ENCODE data around the gene UST.

The UST gene

GRCh38 chr6:148924226-148925012, 177.6 kb downstream of the UST start:
- no peak overlapping the region for H3K4me3 ChIP-seq
- no peak overlapping the region for H3K27ac ChIP-seq

DNA sequence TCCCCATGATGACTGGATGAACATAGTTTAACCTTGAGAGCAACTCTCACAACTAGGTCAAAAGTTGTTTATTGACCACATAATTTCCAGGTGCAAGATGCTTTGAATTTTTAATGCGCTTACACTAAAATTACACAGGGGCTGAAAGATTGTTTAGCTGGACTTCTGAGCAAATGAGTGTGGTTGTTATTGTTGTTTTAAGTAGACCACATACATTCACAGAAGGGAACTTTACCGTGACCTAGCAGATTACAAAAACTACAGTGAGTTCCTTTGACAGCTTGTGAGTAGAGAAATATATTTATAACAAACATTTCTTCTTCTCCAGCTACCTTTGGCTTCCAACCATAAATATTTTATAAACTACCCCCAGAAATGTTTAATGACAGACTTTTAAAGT, 178.9 kb downstream of the UST start:
- Histone ChIP-seq H3K4me3 (no peak overlapping the region), H3K27ac (no peak overlapping the region)

- Histone ChIP-seq H3K4me3 (no peak overlapping the region), H3K27ac (no peak overlapping the region)
These were observed 179.6 kb downstream of the UST start for GRCh38 chr6:148926478-148926877.

DNA sequence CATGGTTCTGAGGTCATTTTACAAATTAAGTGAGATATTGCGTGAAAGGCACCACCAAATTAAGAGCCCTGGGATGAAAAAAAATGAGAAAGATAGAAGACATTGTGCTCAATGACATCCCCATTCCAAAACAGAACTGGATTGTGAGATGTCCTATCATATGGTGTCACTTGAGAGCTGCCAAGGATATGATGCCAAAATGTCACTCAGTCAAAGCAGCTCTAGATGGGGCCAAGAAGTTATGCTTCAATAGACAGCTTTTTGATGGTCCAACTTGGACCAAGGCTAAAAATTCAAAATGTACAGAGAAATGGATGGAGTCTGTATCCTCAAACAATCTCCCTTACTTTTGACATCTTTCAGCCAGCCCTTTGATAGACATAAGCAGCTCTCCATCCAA, 180.8 kb downstream of the UST start:
- H3K27ac ChIP-seq: no peak overlapping the region
- no peak overlapping the region for H3K4me3 ChIP-seq

DNA sequence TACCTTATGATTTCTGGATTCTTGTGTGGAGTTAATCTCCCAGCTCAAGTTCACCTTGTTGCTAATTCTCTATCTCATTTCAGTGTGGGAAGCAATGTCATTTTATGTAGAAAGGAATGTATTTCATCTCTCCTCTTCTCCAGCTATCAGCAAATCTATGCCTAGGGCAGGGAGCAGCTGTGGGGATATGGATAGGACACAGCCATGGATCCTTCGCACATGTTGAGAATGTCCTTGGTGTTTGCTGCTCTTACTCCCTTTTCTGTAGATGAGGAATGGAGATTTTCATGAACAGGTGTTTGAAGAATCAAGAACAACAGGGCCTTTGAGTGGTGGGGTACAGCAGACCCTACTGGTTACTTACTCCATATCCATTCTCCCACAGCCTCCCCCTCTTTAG, 182.0 kb downstream of the UST start:
- H3K27ac ChIP-seq: no peak overlapping the region
- no peak overlapping the region for H3K4me3 ChIP-seq

GRCh38 chr6:148932208-148932607, 185.4 kb downstream of the UST start:
- H3K27ac ChIP-seq: peak overlapping the region in 1 of 21 experiments; percentile 21
- no peak overlapping the region for H3K4me3 ChIP-seq

GRCh38 chr6:148932731-148933130, 185.9 kb downstream of the UST start:
- Histone ChIP-seq H3K4me3 (no peak overlapping the region), H3K27ac (no peak overlapping the region)

DNA sequence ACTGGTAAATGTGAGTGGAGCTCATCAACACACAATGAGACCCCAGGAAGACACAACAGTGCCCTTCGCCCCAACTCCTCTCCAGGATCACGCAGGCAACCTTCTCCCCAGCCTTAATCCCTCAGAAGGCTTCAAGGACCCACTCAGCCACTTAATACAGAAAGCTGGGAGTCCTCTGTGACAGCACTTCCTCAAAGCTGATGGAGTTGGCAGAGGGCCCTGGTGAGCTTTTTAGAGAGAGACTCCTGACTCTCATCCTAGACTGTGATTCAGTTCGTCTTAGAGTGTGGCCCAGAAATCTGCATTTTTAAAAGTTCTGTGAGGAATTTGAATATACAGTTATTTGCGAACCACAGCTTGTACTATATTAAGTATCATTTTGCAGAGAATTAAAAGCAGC, 187.7 kb downstream of the UST start:
- no peak overlapping the region for H3K4me3 ChIP-seq
- H3K27ac ChIP-seq: peak overlapping the region in 4 of 21 experiments; percentile 14 to 65 (median 26)

- H3K4me3 ChIP-seq: no peak overlapping the region
- peak overlapping the region in 1 of 21 experiments; percentile 65 for H3K27ac ChIP-seq
These were observed 188.1 kb downstream of the UST start for GRCh38 chr6:148934961-148935360.

DNA sequence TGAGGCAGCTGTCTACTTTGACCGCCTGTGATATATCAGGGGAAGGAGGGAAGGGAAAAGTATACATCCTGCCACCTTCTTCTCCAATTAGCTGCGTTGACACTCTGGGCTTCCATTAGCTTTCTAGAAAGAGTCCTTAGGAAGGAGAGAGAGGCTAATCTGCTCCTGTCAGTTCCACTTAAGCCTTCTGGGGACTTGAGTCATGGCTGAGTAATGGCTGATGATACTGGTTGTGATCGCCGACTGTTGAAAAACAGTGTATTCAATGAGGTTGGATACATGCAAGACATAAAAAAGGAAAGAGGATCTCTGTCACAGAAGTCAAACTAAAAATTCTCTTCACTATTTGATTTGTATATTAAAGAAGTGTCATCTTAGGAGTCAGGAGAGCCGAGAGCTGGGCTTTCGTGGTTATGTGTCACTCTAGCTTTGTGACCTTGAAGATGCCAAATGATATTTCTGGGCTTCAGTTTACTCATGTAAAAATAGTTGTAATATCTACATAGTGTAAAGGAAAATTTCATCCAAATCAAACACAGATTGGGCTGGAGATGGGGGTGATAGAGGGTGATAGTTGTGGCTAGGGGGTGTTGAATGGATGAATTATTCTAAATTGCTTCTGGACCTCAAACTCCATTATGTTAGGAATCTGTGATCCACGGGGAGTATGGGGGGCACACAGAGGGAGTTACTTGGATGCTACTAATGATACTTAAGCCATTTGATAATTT, 189.0 kb downstream of the UST start:
- Histone ChIP-seq H3K4me3 (no peak overlapping the region), H3K27ac (no peak overlapping the region)

DNA sequence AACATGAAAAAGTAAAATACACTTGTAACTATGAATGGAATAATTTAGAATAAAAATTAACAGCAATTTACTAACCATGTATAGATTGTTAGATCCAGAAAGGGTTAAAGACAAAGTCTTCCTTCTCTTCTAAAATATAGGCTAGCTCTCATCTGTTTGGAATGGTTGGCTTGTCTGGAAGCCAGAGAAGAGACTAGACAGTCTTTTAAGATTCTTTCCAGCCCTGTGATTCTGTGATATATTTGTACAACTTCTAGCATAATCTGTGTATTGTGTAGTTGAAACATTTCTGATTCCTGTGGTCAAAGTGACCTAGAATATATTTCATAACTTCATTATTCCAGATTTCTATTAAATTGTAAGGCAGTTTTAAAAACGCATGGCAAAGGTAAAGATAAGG, 196.6 kb downstream of the UST start:
- Histone ChIP-seq H3K4me3 (no peak overlapping the region), H3K27ac (no peak overlapping the region)

- Histone ChIP-seq H3K4me3 (no peak overlapping the region), H3K27ac (no peak overlapping the region)
These were observed 197.8 kb downstream of the UST start for GRCh38 chr6:148944608-148945007.

DNA sequence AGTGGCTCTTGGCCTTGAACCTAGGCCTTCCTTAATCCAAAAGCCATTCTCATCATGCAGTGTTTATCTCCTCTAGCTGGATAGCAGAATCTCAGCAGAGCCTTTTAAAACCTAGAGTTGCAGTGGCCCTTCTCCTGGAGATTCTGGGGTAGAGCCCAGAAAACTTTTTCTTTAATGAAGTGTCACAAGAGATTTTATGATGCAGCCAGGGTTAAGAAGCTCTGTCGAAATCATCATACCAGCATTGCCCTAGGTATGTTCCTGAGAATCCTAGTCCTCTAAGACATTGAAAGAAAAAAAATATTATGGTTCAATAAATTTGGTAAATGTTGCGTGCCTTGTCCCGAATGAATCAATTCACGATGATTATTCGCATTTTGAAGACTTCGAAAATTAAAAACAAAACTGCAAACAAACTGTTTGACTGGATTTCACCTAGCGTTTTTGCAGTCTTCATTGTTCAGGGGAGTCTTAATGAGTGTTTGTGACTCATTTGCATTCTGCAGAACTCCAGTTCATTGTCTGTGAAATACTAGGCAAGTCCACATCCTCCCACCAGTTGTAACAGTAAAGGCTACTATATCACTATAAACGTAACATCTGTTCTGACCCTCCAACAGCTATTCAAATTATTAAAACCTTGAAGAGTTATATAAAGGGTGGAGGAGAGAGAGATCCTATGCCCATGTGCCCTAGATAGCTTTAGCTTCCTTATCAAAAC, 198.6 kb downstream of the UST start:
- no peak overlapping the region for H3K4me3 ChIP-seq
- no peak overlapping the region for H3K27ac ChIP-seq

DNA sequence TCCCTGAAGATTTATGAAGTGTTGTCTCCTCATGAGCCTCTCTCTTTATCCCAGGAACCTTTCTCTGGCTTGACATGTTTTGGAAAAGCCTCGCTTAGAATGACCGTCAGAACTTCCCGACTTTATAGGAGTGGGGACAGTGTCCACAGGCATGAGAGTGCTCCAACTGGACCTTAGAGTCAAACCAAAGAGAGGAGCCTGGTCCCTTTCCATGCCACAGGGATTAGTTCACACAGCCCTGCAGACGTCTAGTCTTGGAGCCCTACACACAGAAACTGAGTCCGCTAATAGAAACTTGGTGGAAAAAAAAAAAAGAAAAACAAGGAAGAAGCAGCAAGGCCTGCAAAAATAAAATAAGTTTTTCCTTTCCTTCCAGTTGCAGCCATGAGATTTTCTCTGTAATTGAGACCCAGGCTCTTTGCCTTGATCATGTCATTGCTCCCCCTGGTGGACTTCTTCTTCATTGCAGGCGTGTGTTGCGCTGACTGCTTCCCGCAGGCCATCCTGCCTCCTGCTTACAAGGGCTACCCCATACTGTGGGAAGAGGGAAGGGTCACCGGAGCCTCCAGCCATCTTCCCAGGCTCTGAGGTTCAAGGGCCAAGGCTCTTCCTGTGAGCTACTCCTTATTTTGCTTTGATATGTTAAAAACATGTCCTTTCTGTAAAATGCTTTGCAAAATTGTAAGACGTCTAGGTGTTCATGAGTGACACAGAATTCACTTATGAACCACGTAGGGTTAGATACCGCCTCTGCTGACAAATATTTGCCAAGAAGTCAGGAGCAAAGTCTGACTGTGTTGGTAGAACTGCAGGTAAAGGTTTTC, 201.0 kb downstream of the UST start:
- H3K27ac ChIP-seq: no peak overlapping the region

DNA sequence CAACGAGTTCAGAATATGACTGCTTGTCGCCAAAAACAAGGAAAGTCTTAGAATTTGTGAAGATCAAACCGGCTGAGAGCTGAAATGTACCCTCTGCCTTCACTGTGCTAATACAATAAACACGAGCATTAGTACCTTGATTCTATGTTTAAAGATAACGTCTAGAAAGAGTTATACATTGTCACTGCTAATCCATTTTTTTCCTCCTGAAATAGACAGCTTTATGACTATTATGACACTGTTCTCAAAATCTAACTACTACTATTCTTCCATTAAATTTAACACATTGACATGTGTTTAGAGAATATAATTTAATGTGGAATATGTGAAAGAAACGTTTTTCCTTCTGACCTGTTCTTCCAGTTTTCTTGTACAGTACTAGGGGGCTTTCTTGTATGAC, 204.8 kb downstream of the UST start:
- H3K27ac ChIP-seq: no peak overlapping the region
- no peak overlapping the region for H3K4me3 ChIP-seq

More for the DNA sequence above, 201.0 kb downstream of the UST start:
- no peak overlapping the region for H3K4me3 ChIP-seq

- Histone ChIP-seq H3K27ac (no peak overlapping the region), H3K4me3 (no peak overlapping the region)
These were observed 205.6 kb downstream of the UST start for GRCh38 chr6:148952147-148953035.

- H3K4me3 ChIP-seq: no peak overlapping the region
- no peak overlapping the region for H3K27ac ChIP-seq
These were observed 207.6 kb downstream of the UST start for GRCh38 chr6:148954461-148954860.

DNA sequence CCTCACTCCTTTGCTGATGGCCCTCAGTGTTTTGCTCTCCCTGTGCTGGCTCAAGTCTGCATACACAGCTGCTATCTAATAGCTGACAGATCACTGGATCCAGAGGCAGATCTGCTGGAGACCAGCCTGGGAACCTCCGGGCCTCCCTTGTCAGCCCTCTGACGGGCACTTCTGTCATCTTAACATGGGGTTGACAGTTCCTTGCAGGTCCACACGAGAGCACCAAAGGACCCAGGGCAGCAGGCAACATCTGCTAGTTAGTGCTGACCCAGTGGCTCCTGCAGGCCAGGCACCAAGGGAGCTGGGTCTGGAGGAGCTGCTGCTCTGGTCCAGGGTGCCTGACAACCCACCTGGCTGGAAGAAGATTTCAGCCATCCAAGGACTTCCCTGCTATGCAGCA, 208.1 kb downstream of the UST start:
- H3K4me3 ChIP-seq: no peak overlapping the region
- no peak overlapping the region for H3K27ac ChIP-seq

DNA sequence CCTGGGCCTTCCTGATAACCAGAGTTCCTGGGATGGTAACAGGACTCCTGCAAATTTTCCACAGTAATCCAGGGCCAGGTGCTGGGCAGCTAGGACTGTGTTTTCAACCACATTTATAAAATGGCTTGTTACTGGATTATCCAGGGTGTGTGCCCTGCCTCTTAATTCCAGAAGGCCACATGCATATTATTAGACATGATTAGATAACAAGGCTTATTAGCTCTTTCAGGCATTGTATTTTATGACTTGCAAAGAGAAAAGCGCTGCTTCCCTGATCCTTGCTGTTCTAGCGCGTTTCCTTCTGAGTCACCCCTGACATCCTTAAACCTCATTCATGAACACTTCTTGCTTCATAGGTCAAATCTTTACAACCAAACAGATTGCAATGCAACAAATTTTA, 208.6 kb downstream of the UST start:
- Histone ChIP-seq H3K4me3 (no peak overlapping the region), H3K27ac (no peak overlapping the region)
